NCI-H128 (cell line): ENCODE data around the gene TNFRSF1A.

Experiments
- DNase-seq: peaks from one replicate; lab custom pipeline; 2025; ENCODE audit not compliant: unreplicated experiment; lab: John Stamatoyannopoulos, UW

Gene TNFRSF1A

DNA sequence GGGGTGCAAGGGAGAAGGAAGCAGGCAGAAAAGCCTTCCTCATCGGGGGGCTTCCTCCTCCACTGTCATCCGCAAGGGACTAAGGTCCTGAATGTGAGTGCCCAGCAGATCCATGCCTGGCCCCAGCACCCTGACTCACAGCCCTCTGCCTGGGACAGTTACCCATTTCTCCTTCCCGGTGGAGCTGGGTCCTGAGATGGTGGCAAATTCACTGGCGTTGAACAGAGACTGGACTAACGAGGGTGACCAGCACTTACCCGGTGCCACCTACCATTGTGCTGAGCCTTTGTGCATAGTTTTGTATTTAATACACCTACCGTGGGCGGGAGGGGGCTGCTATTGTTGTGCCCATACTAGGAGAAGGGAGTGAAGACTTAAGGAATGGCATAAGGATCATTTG is 62.2 kb downstream of the TNFRSF1A start:
- no peak for DNase-seq

DNA sequence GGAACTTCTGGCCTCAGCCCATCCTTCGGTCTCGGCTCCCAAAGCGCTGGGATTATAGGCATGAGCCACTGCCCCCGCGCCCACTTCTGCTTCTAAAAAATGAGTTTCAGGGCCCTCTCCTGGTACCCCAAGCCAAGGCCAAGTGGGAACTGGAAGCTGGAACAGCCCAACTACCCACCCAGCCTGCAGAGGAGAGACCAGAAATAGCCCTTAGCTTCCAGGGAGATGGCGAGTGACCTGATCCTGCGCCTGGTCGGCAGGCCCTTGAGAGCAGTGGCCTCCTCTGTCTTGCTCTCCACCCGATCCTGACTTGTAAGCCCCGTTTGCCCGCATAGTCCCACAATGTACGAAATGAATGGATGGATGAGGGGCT is 62.6 kb downstream of the TNFRSF1A start:
- no peak for DNase-seq
